Endothelial cell of umbilical vein (primary cell): ENCODE data around the gene MACROD2. TPM values are rescaled to one million over a fixed set of nuclear protein-coding genes. Genes with fewer than 3 reads are reported as not detected.

Experiments
- BruUV-seq: library from RNA; stranded (reverse); fragments of 400-500 nt; replicated peaks from 2 replicates; lab custom pipeline; 2021; lab: Mats Ljungman, UMichigan
- CTCF ChIA-PET: fragments of 300-600, 350-600 bp; sonication (Branson Sonifier 250); formaldehyde crosslinking; loops from one replicate; lab custom pipeline; 2021; ENCODE audit warnings: antibody characterized with exemption, inconsistent platforms; lab: Charles Lee
- POLR2A ChIA-PET: fragments of 300-600, 350-600 bp; sonication (Branson Sonifier 250); formaldehyde crosslinking; loops from one replicate; lab custom pipeline; 2021; ENCODE audit warnings: antibody characterized with exemption, inconsistent platforms; lab: Charles Lee
- DNase-seq: peaks from one replicate; pipeline ENCODE4 v3.0.0-alpha.2; 2011; ENCODE audit warnings: low read depth, low spot score
- FAIRE-seq: peaks from 2 replicates; lab custom pipeline; 2011; peaks lifted over from hg19 to GRCh38; lab: Jason Lieb, UNC
- H2AFZ ChIP-seq: 2 replicates; pipeline ENCODE4 v1.6.0; 2012; ENCODE audit warnings: low read depth, low read length, control low read depth, inconsistent platforms
- H3K27ac ChIP-seq: 2 replicates; pipeline ENCODE4 v1.5.1; 2011; ENCODE audit warnings: low read depth, mild to moderate bottlenecking, control low read depth, low read length, moderate library complexity; ENCODE audit not compliant: insufficient read depth
- H3K27me3 ChIP-seq, 2 experiments: 2 replicates each; pipeline versions ENCODE4 v1.6.0 to v1.6.1; 2011; ENCODE audit warnings: low read length in 2 of 2, mixed read lengths in 1 of 2; ENCODE audit not compliant: control insufficient read depth in 2 of 2, insufficient read depth in 2 of 2
- H3K36me3 ChIP-seq, 2 experiments: 2 replicates in 1 of 2; 3 replicates in 1 of 2; pipeline ENCODE4 v1.5.1; 2011; ENCODE audit warnings: low read length in 2 of 2, mild to moderate bottlenecking in 1 of 2, moderate library complexity in 1 of 2; ENCODE audit not compliant: control insufficient read depth in 2 of 2, insufficient read depth in 2 of 2; ENCODE audit errors: extremely low read depth in 1 of 2
- H3K4me1 ChIP-seq: 3 replicates; pipeline ENCODE4 v1.5.1; 2011; ENCODE audit warnings: mild to moderate bottlenecking, low read length; ENCODE audit not compliant: control insufficient read depth, insufficient read depth; ENCODE audit errors: extremely low read depth
- H3K4me2 ChIP-seq: 2 replicates; pipeline ENCODE4 v1.6.1; 2011; ENCODE audit warnings: low read length, control low read depth, mixed read lengths; ENCODE audit not compliant: insufficient read depth
- H3K4me3 ChIP-seq, 3 experiments: fragments of 200-600 bp in 1 of 3; sonication (generic), shearing (Covaris generic) in 1 of 3; replicated peaks in 1 of 3; 2 replicates each; pipeline ENCODE4 v1.5.1; 2011 to 2016; ENCODE audit warnings: control low read depth in 3 of 3, low read length in 3 of 3, mild to moderate bottlenecking in 2 of 3, inconsistent platforms in 1 of 3, low read depth in 1 of 3, moderate library complexity in 1 of 3; ENCODE audit not compliant: insufficient read depth in 1 of 3
- H3K79me2 ChIP-seq: 2 replicates; pipeline ENCODE4 v1.6.0; 2012; ENCODE audit warnings: low read length, inconsistent platforms; ENCODE audit not compliant: control insufficient read depth, insufficient read depth
- H3K9ac ChIP-seq: replicated peaks from 2 replicates; pipeline ENCODE3; 2011; ENCODE audit warnings: low read length, control low read depth; ENCODE audit not compliant: insufficient read depth; ENCODE audit errors: extremely low read depth
- H3K9me1 ChIP-seq: replicated peaks from 3 replicates; pipeline ENCODE4 v1.6.0; 2011; ENCODE audit warnings: mild to moderate bottlenecking, low read length; ENCODE audit not compliant: control insufficient read depth, insufficient read depth; ENCODE audit errors: extremely low read depth
- H3K9me3 ChIP-seq: replicated peaks from 2 replicates; pipeline ENCODE4 v1.5.1; 2012; ENCODE audit warnings: low read length, inconsistent platforms; ENCODE audit not compliant: control insufficient read depth, insufficient read depth
- H4K20me1 ChIP-seq: replicated peaks from 2 replicates; pipeline ENCODE3; 2011; ENCODE audit warnings: mild to moderate bottlenecking, low read length; ENCODE audit not compliant: control insufficient read depth, insufficient read depth; ENCODE audit errors: extremely low read depth
- CTCF ChIP-seq, 2 donors: IDR thresholded peaks; 1 replicate in 1 of 2; 2 replicates in 1 of 2; pipeline ENCODE4 v1.5.1; 2011; ENCODE audit warnings: low read length in 2 of 2, mild to moderate bottlenecking in 2 of 2, moderate library complexity in 2 of 2, control low read depth in 1 of 2, inconsistent platforms in 1 of 2, low read depth in 1 of 2; ENCODE audit not compliant: insufficient read depth in 1 of 2; ENCODE audit errors: extremely low read depth in 1 of 2
- EZH2 ChIP-seq: IDR thresholded peaks from 2 replicates; pipeline ENCODE4 v1.6.1; 2012; ENCODE audit warnings: borderline replicate concordance, low read depth, mild to moderate bottlenecking, moderate library complexity, low read length, inconsistent platforms; ENCODE audit not compliant: severe bottlenecking
- FOS ChIP-seq: IDR thresholded peaks from 2 replicates; pipeline ENCODE4 v1.6.1; 2011; ENCODE audit warnings: mild to moderate bottlenecking, low read length, moderate library complexity, borderline replicate concordance; ENCODE audit not compliant: insufficient read depth
- GATA2 ChIP-seq: IDR thresholded peaks from 2 replicates; pipeline ENCODE4 v1.7.0; 2011; ENCODE audit warnings: low read depth, mild to moderate bottlenecking, moderate library complexity, mixed read lengths, low read length; ENCODE audit not compliant: insufficient read length, insufficient read depth
- JUN ChIP-seq: IDR thresholded peaks from 2 replicates; pipeline ENCODE4 v1.6.1; 2011; ENCODE audit warnings: borderline replicate concordance, low read depth; ENCODE audit not compliant: insufficient read length, insufficient read depth
- MAX ChIP-seq: IDR thresholded peaks from 2 replicates; pipeline ENCODE4 v1.6.1; 2011; ENCODE audit not compliant: insufficient read depth, insufficient read length
- MYC ChIP-seq: IDR thresholded peaks from one replicate; pipeline ENCODE4 v1.6.1; 2011; ENCODE audit warnings: mild to moderate bottlenecking, low read depth, low read length
- POLR2A ChIP-seq: IDR thresholded peaks from 2 replicates; pipeline ENCODE4 v1.6.1; 2012; ENCODE audit warnings: low read depth, mild to moderate bottlenecking, control low read depth, low read length
- POLR2AphosphoS5 ChIP-seq: IDR thresholded peaks from 2 replicates; pipeline ENCODE4 v1.6.1; 2012; ENCODE audit warnings: low read depth, mild to moderate bottlenecking, control low read depth, low read length, moderate library complexity; ENCODE audit not compliant: insufficient read depth
- dilution Hi-C: fragments of 300-500 bp; cut with MboI; formaldehyde crosslinking; loops from one replicate; pipeline ENCODE4 v1.15.0; 2019; ENCODE audit warnings: low sequenced_read_pairs; ENCODE audit not compliant: extremely low pct_ligation_motif_present
- intact Hi-C: fragments of 100-400 bp; cut with micrococcal nuclease; formaldehyde crosslinking; loops from one replicate; pipeline ENCODE4 v1.10.0; 2022
- polyA plus RNA-seq, 4 experiments: library from polyadenylated mRNA; depleted of rRNA in 3 of 4; stranded (reverse) in 3 of 4; unstranded in 1 of 4; fragments of >200 nt; gene quantifications; 2 replicates each; pipeline versions ENCODE4 v1.2.1 to v1.2.3, GENCODE V29; 2011 to 2012; ENCODE audit warnings: missing spikeins in 1 of 4
- total RNA-seq: library from RNA; stranded (reverse); gene quantifications from 2 replicates; pipeline ENCODE4 v1.2.3, GENCODE V29; 2021

MACROD2 gene
- total and polyA plus RNA-seq, 2 donors (not counting 3 experiments of a cell fraction or from before 2014, with no cell fraction given), result 0.11 to 0.73 TPM

DNA sequence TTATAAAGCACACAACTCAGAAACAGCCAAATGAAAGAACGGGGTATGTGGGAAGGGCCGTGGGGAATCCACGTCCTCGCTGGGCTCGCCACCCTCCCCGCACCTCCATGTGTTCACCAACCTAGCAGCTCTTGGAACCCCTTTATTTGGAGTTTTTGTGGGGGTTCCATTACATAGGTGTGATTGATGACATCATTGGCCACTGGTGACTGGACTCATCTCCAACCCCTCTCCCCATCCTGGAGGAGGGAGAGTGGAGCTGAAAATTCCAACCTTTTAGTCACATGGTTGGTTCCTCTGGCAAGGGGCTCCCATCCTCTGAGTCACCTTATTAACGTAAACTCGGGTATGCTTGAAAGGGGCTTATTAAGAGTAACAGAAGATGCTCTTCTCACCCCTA, 934.1 kb downstream of the MACROD2 start:
- no peak overlapping the region for H3K9ac ChIP-seq
- dilution Hi-C loops, result no loop called here
- ChIA-PET POLR2A (no interaction called here), CTCF (no interaction called here)
- peaks cover 2% of the 10 kb centered on the region for H3K9me1 ChIP-seq
- no peak for DNase-seq
- no peaks in the 10 kb centered on the region for H3K27me3 ChIP-seq
- FAIRE-seq, result no peak
- H3K9me3 ChIP-seq, result no peaks in the 10 kb centered on the region
- H2AFZ ChIP-seq, result no peak overlapping the region
- no peak overlapping the region for H3K4me2 ChIP-seq
- H3K4me3 ChIP-seq, result no peak overlapping the region
- H3K27ac ChIP-seq, result no peak overlapping the region
- H3K36me3 ChIP-seq, result no peaks in the 10 kb centered on the region
- TF ChIP-seq JUN (no peak), MYC (no peak)
- no TSS peak for BruUV-seq
- peaks cover 21% of the 10 kb centered on the region for H3K4me1 ChIP-seq
- no peaks in the 10 kb centered on the region for H4K20me1 ChIP-seq
- H3K79me2 ChIP-seq, result no peaks in the 10 kb centered on the region
- intact Hi-C loops, result no loop called here

DNA sequence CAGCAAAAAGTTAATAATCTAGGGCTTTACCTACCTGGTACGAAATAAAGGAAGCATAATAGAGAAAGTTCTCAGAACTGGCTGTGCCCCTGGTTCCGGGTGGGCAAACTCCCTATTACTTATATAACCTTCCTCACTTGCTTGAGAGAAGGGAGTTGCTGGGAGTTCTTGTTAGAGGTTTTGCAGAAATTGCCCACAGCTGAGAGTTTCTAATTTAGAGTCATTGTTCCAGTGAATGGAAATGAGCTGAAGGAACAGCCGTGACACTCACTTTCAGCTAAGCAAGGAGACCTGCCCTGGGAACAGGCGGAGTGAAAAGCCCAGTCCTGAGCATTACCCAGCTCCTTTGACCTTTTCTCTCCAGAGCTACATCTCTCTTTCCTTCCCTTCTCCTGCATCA, 936.7 kb downstream of the MACROD2 start:
- H2AFZ ChIP-seq, result no peak overlapping the region
- FAIRE-seq, result no peak
- TF ChIP-seq JUN (no peak), EZH2 (no peak), POLR2A (no peak), FOS (no peak), GATA2 (no peak), CTCF (IDR thresholded peaks at IDR 0.05; ENCODE audit: extremely low read depth in 1 of 2, insufficient read depth in 1 of 2, low read depth in 1 of 2, low read length in 2 of 2) (no peak), POLR2AphosphoS5 (no peak), MAX (no peak), MYC (no peak)

More for the DNA sequence above, 936.7 kb downstream of the MACROD2 start:
- ChIA-PET CTCF (no interaction called here), POLR2A (interaction anchor here (0.8 kb wide), 1 partner anchor 17 kb away, joined by 4 read pairs; no protein-coding TSS in a partner anchor)
- Histone ChIP-seq H3K9ac (no peak overlapping the region), H3K4me3 (no peak overlapping the region), H3K9me1 (no peaks in the 10 kb centered on the region), H3K79me2 (no peaks in the 10 kb centered on the region), H3K9me3 (no peaks in the 10 kb centered on the region), H4K20me1 (no peaks in the 10 kb centered on the region), H3K27ac (no peak overlapping the region), H3K36me3 (no peaks in the 10 kb centered on the region), H3K27me3 (no peaks in the 10 kb centered on the region), H3K4me1 (peaks cover 5% of the 10 kb centered on the region), H3K4me2 (no peak overlapping the region)
- no TSS peak for BruUV-seq
- dilution Hi-C loops (no loop called here), intact Hi-C loops (no loop called here)
- no peak for DNase-seq
